Activated T-cell treated with anti-CD3 and anti-CD28 coated beads for 4 hours (primary cell): ENCODE results near the gene RAB10.

Source experiments
- DNase-seq: peaks from one replicate; pipeline ENCODE4 v3.0.0-alpha.2; 2020

Gene RAB10

DNA sequence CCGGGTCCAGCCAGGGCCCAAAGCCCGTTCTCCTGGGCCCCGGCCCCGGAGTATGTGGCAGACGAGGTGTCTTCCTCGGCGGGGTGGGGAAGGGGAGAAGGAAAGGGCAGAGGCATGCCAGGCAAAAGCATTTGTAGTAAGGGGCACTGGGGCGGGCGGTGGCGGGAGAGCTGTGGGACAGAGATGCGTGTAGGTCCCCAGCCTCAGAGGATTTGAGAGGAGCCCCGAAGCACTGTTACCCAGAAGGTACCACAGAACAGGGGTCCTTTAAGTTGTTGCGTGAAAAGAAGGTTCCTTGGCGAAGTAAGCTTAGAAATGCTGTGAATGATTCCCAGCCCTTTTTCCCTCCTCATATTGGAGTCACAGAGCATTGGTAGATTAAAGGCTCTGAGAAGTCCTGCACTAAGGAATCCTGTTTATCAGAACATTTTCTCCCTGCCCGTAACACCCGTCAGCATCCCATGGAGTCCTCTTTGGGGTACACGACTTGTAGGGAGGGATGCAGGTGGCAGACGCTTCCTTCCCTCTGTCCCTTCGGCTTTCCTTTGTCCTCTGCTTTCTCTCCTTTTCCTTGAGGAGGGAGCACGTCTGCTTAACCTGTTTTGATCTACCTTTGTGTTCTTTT, 151.5 kb downstream of the RAB10 start:
- no peak for DNase-seq

DNA sequence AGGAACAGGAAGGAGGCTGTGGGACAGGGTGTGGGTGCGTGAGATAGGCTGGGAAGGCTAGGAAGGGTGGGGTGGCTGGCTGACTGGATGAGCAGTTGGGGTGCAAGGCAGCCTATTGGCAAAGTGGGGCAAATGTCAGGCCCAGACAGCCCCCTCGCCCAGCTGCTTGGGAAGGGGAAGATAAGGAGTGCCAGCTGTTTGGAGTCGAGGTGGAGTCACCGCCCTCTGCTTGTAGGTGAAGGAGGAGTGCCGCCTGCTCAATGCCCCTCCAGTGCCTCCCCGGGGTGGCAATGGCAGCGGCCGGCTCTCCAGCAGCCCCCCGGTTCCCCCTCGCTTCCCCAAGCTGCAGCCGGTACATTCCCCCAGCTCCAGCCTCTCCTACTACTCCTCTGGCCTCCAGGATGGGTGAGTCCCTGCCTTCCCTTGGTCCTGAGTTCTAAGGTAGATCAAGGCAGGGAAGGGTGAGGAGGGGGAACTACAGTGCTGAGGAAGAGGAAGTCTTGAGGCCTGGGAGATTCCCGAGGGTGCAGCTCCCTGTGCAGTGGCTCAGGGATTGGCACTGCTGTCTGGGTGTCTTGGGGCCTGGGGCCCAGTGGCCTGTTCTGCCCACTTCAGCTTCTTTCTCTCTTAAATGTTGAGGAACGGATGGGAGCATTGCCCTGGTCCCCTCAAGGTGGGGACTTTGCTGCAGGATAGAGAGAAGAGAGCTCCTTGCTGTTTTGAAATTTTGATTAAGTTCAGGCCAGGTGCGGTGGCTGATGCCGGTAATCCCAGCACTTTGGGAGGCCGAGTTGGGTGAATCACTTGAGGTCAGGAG, 152.3 kb downstream of the RAB10 start:
- no peak for DNase-seq
